Activated T-helper 9 cell treated with anti-CD3 and anti-CD28 coated beads, Interleukin-2, amount 50 U/mL, for 16 hours (primary cell): ENCODE data around the gene CD209.
"Not testable (repeated sequence)": the region's sequence is repeated elsewhere in the genome, so short reads cannot be mapped to it uniquely, and the experiment has no call there.

Experiments
- DNase-seq: peaks from one replicate; pipeline ENCODE4 v3.0.0-alpha.2; 2020; ENCODE audit warnings: low read depth

Gene CD209

GRCh38 chr19:7746903-7747884 lies at the start of gene CD209:
CD209 (minus strand) TSS chr19:7747534; CDS start chr19:7747511, 23 bp downstream.
- DNase-seq: no peak

GRCh38 chr19:7795555-7796161 lies 48.3 kb upstream of the CD209 start:
- no peak for DNase-seq

- no peak for DNase-seq
These were observed 46.2 kb upstream of the CD209 start for GRCh38 chr19:7793493-7793892.

- not testable (repeated sequence) for DNase-seq
These were observed 45.4 kb upstream of the CD209 start for GRCh38 chr19:7792701-7793100.

- DNase-seq: no peak
These were observed 44.9 kb upstream of the CD209 start for GRCh38 chr19:7792281-7792680.

- DNase-seq: no peak
These were observed 43.1 kb upstream of the CD209 start for GRCh38 chr19:7790416-7790815.

- no peak for DNase-seq
These were observed 42.1 kb upstream of the CD209 start for GRCh38 chr19:7789447-7789846.

GRCh38 chr19:7788933-7789323 lies 41.6 kb upstream of the CD209 start:
- no peak for DNase-seq

GRCh38 chr19:7788178-7788932 lies 41.0 kb upstream of the CD209 start:
- DNase-seq: no peak

GRCh38 chr19:7787602-7788177 lies 40.4 kb upstream of the CD209 start:
- no peak for DNase-seq

- no peak for DNase-seq
These were observed 39.8 kb upstream of the CD209 start for GRCh38 chr19:7787141-7787540.

GRCh38 chr19:7784856-7785255 lies 37.5 kb upstream of the CD209 start:
- DNase-seq: no peak

GRCh38 chr19:7783991-7784423 lies 36.7 kb upstream of the CD209 start:
- no peak for DNase-seq

GRCh38 chr19:7781157-7781556 lies 33.8 kb upstream of the CD209 start:
- DNase-seq: no peak

- no peak for DNase-seq
These were observed 32.5 kb upstream of the CD209 start for GRCh38 chr19:7779631-7780486.

GRCh38 chr19:7778081-7778480 lies 30.7 kb upstream of the CD209 start:
- no peak for DNase-seq

GRCh38 chr19:7775761-7776160 lies 28.4 kb upstream of the CD209 start:
- DNase-seq: no peak

- DNase-seq: no peak
These were observed 26.5 kb upstream of the CD209 start for GRCh38 chr19:7773841-7774240.

- DNase-seq: no peak
These were observed 25.5 kb upstream of the CD209 start for GRCh38 chr19:7772752-7773291.

- no peak for DNase-seq
These were observed 23.7 kb upstream of the CD209 start for GRCh38 chr19:7771072-7771471.

- no peak for DNase-seq
These were observed 21.8 kb upstream of the CD209 start for GRCh38 chr19:7769171-7769570.
